PC-9 (cell line): Measurements from ENCODE around the gene C9orf153. TPM values are rescaled to one million over a fixed set of nuclear protein-coding genes. Genes with fewer than 3 reads are reported as not detected.

Source experiments
- BruUV-seq: library from RNA; stranded (reverse); fragments of 400-500 nt; replicated peaks from 2 replicates; lab custom pipeline; 2021; lab: Mats Ljungman, UMichigan
- CTCF ChIA-PET: fragments of 300-600 bp; sonication (Branson Sonifier 250); formaldehyde crosslinking; loops from one replicate; lab custom pipeline; 2022; ENCODE audit warnings: antibody characterized with exemption; lab: Charles Lee
- POLR2A ChIA-PET: fragments of 300-600 bp; sonication (Branson Sonifier 250); formaldehyde crosslinking; loops from one replicate; lab custom pipeline; 2022; ENCODE audit warnings: antibody characterized with exemption; ENCODE audit not compliant: unreplicated experiment; lab: Charles Lee
- DNase-seq, 2 experiments: peaks; one replicate each; pipeline versions ENCODE4 v3.0.0 to v3.0.0-alpha.2; 2015 to 2022; ENCODE audit warnings: mixed read lengths in 1 of 2
- H2AFZ ChIP-seq: fragments of 200-600 bp; sonication (generic); 2 replicates; pipeline ENCODE4 v1.8.1; 2017; ENCODE audit warnings: antibody characterized with exemption
- H3F3A ChIP-seq: fragments of 200-600 bp; sonication (generic); 2 replicates; pipeline ENCODE4 v1.8.1; 2017; ENCODE audit warnings: antibody characterized with exemption, mild to moderate bottlenecking, low read depth; ENCODE audit not compliant: insufficient read depth
- H3K27ac ChIP-seq: fragments of 200-600 bp; sonication (generic); 2 replicates; pipeline ENCODE4 v1.6.1; 2016; ENCODE audit warnings: mixed run types
- H3K27me3 ChIP-seq: fragments of 200-600 bp; sonication (generic); 2 replicates; pipeline ENCODE4 v1.6.1; 2016; ENCODE audit warnings: low read depth, mixed run types; ENCODE audit not compliant: insufficient read depth
- H3K36me3 ChIP-seq: fragments of 200-600 bp; sonication (generic); 2 replicates; pipeline ENCODE4 v1.6.1; 2016; ENCODE audit warnings: low read depth, mixed run types
- H3K4me1 ChIP-seq: fragments of 200-600 bp; sonication (generic); replicated peaks from 2 replicates; pipeline ENCODE4 v1.6.1; 2016; ENCODE audit warnings: mixed run types; ENCODE audit not compliant: insufficient read depth
- H3K4me2 ChIP-seq: fragments of 200-600 bp; sonication (generic); 2 replicates; pipeline ENCODE4 v1.6.1; 2017; ENCODE audit warnings: mixed run types
- H3K4me3 ChIP-seq: fragments of 200-600 bp; sonication (generic); 2 replicates; pipeline ENCODE4 v1.6.1; 2016; ENCODE audit warnings: mixed run types
- H3K79me2 ChIP-seq: fragments of 200-600 bp; sonication (generic); 2 replicates; pipeline ENCODE4 v1.6.1; 2017; ENCODE audit warnings: low read depth, mixed run types
- H3K9me2 ChIP-seq: fragments of 200-600 bp; sonication (generic); 2 replicates; pipeline ENCODE4 v1.8.1; 2017; ENCODE audit warnings: mild to moderate bottlenecking; ENCODE audit not compliant: insufficient read depth
- H3K9me3 ChIP-seq: fragments of 200-600 bp; sonication (generic); 2 replicates; pipeline ENCODE4 v1.8.1; 2016; ENCODE audit warnings: low read depth; ENCODE audit not compliant: insufficient read depth
- H4K20me1 ChIP-seq: fragments of 200-600 bp; sonication (generic); 2 replicates; pipeline ENCODE4 v1.8.1; 2017; ENCODE audit not compliant: insufficient read depth
- EZH2 ChIP-seq: fragments of 200-600 bp; sonication (generic); IDR thresholded peaks from 2 replicates; pipeline ENCODE4 v1.8.0; 2017; ENCODE audit warnings: antibody characterized with exemption, low read depth
- intact Hi-C: fragments of 100-400 bp; cut with micrococcal nuclease; formaldehyde crosslinking; loops from one replicate; pipeline ENCODE4 v1.10.0; 2022; ENCODE audit not compliant: unreplicated experiment
- total RNA-seq: library from RNA; stranded (reverse); gene quantifications from 2 replicates; pipeline ENCODE4 v1.2.3, GENCODE V29; 2021
- TF ChIP-seq, protein P1 (sequence below): fragments of 200-600 bp; sonication (generic); conservative IDR thresholded peaks from 2 replicates; pipeline ENCODE4 v1.6.1; 2017; ENCODE audit warnings: mixed run types, antibody characterized with exemption, mild to moderate bottlenecking, moderate library complexity

C9orf153 gene
- total RNA-seq, 1 experiment from 2014 or later = 0.52 TPM

DNA sequence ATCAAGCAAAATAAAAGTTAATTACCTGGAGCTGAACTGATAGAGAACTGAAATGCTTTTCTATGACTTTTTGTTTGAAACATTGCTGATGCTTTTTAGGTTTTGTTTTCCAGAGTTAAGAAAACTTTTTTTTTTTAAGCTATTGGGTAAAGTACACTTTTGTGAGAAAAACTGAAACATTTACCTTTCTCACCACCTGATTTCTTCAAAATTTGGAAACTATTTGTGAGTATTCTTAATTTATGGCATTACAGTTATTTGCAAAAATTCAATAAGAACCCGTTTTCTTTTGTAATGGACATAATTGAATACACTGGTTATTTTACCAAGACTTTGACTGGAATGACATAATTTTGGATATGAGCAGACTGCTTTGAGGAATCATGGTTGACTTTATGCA lies 6.6 kb downstream of the C9orf153 start:
- H3K9me3 ChIP-seq = peaks cover 7% of the 10 kb centered on the region; the same call in 1 of the 2 replicates
- POLR2A ChIA-PET = interaction anchor here (0.6 kb wide), 2 partner anchors 47 to 99 kb away, joined by 6 read pairs; no protein-coding TSS in a partner anchor
- no peak for DNase-seq
- H3K27me3 ChIP-seq = no peaks in the 10 kb centered on the region
- intact Hi-C loops = no loop called here
- no peaks in the 10 kb centered on the region for H3K36me3 ChIP-seq
- BruUV-seq = no TSS peak
- CTCF ChIA-PET = no interaction called here
- H3K79me2 ChIP-seq = no peaks in the 10 kb centered on the region
- TF ChIP-seq, protein P1, sequence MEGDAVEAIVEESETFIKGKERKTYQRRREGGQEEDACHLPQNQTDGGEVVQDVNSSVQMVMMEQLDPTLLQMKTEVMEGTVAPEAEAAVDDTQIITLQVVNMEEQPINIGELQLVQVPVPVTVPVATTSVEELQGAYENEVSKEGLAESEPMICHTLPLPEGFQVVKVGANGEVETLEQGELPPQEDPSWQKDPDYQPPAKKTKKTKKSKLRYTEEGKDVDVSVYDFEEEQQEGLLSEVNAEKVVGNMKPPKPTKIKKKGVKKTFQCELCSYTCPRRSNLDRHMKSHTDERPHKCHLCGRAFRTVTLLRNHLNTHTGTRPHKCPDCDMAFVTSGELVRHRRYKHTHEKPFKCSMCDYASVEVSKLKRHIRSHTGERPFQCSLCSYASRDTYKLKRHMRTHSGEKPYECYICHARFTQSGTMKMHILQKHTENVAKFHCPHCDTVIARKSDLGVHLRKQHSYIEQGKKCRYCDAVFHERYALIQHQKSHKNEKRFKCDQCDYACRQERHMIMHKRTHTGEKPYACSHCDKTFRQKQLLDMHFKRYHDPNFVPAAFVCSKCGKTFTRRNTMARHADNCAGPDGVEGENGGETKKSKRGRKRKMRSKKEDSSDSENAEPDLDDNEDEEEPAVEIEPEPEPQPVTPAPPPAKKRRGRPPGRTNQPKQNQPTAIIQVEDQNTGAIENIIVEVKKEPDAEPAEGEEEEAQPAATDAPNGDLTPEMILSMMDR = no peak
- no peak for TF ChIP-seq EZH2
- no peak overlapping the region for H2AFZ ChIP-seq
- no peaks in the 10 kb centered on the region for H3K4me1 ChIP-seq
- H3K27ac ChIP-seq = no peak overlapping the region
- H4K20me1 ChIP-seq = no peaks in the 10 kb centered on the region
- H3K4me2 ChIP-seq = no peak overlapping the region
- H3F3A ChIP-seq = no peaks in the 10 kb centered on the region
- no peak overlapping the region for H3K4me3 ChIP-seq
- no peaks in the 10 kb centered on the region for H3K9me2 ChIP-seq

- intact Hi-C loops = no loop called here
- Histone ChIP-seq H2AFZ (no peak overlapping the region), H3K36me3 (no peaks in the 10 kb centered on the region), H3F3A (no peaks in the 10 kb centered on the region), H3K79me2 (no peaks in the 10 kb centered on the region), H3K27ac (no peak overlapping the region), H3K9me3 (peaks cover 7% of the 10 kb centered on the region; the same call in 1 of the 2 replicates), H4K20me1 (no peaks in the 10 kb centered on the region), H3K27me3 (no peaks in the 10 kb centered on the region), H3K4me3 (no peak overlapping the region), H3K9me2 (no peaks in the 10 kb centered on the region), H3K4me1 (no peaks in the 10 kb centered on the region), H3K4me2 (no peak overlapping the region)
- BruUV-seq = no TSS peak
- POLR2A ChIA-PET = no interaction called here
- no peak for DNase-seq
- no peak for TF ChIP-seq EZH2
- TF ChIP-seq, protein P1 = no peak
- CTCF ChIA-PET = no interaction called here
These were observed 9.3 kb downstream of the C9orf153 start for GRCh38 chr9:86250123-86250522.

DNA sequence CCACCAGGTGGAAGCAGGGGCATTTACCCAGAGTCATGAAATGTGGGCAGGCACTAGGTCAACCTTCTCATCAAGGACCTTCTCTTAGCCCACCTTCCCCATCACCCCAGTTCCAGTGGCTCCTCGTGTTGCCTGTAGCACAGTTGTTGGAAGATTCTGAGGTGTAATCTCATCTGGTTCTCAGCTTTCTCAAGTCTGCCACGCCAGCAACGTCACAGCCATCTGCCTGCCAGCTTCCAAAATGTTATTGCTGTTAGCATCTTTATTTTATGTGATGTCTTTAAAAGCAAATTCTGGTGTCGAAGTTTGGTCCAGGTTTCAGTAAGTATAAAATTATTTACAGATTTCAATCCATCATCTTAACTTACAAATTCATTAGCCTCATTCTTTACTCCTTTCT lies 10.7 kb downstream of the C9orf153 start:
- no peaks in the 10 kb centered on the region for H3K4me1 ChIP-seq
- no peak overlapping the region for H3K27ac ChIP-seq
- H3K9me3 ChIP-seq = peaks cover 7% of the 10 kb centered on the region; the same call in 1 of the 2 replicates
- ChIA-PET POLR2A (no interaction called here), CTCF (no interaction called here)
- no peaks in the 10 kb centered on the region for H3K79me2 ChIP-seq
- DNase-seq = no peak
- no peaks in the 10 kb centered on the region for H3K27me3 ChIP-seq
- no peak overlapping the region for H3K4me2 ChIP-seq
- H3K36me3 ChIP-seq = no peaks in the 10 kb centered on the region
- intact Hi-C loops = no loop called here
- no peaks in the 10 kb centered on the region for H4K20me1 ChIP-seq
- H3F3A ChIP-seq = no peaks in the 10 kb centered on the region
- H3K9me2 ChIP-seq = no peaks in the 10 kb centered on the region
- no peak overlapping the region for H2AFZ ChIP-seq
- no peak for TF ChIP-seq EZH2
- TF ChIP-seq, protein P1 = no peak
- no peak overlapping the region for H3K4me3 ChIP-seq
- BruUV-seq = no TSS peak
